ENCODE measurements around the gene AFF3. TPM values are rescaled to one million over a fixed set of nuclear protein-coding genes. Genes with fewer than 3 reads are reported as not detected.

The AFF3 gene
- polyA plus RNA-seq, 1 donor (not counting 4 experiments of a cell fraction or from before 2014, with no cell fraction given): not detected

DNA sequence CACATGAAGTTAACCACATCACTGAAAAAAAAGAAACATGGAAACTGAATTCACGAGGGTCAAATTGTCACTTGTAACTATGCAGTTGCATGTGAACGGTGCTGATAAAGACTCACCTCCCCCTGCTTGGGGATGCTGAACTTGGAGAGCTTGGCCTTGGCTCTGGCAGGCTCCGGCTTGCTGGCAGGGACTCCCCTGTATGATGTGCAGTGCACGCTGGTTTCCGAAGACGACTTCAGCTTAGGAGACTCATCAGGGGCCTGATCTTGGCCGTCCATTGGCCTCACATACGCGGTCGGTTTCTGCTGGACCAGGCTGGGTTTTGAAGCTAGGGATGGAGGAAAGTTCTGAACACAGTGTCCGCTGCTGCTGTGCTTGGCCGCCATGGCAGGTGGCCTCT, 135.9 kb downstream of the AFF3 start:
- Histone ChIP-seq H3K9ac (ENCODE audit: control insufficient read depth, extremely low read depth, insufficient read depth, low read length) (no peak overlapping the region), H3K9me1 (ENCODE audit: control insufficient read depth, extremely low read depth, insufficient read depth, low read length) (no peaks in the 10 kb centered on the region), H3K9me3 (ENCODE audit: control insufficient read depth, low read depth, low read length) (no peaks in the 10 kb centered on the region), H3K27ac (ENCODE audit: control insufficient read depth, insufficient read depth, low read length) (no peak overlapping the region), H3K4me3 (ENCODE audit: control insufficient read depth in 2 of 3, extremely low read depth in 1 of 3, insufficient read depth in 2 of 3, low read depth in 1 of 3, low read length in 3 of 3) (no peak overlapping the region), H3K27me3 (ENCODE audit: control insufficient read depth, extremely low read depth, insufficient read depth, low read length) (no peaks in the 10 kb centered on the region), H3K36me3 (ENCODE audit: control insufficient read depth in 2 of 2, extremely low read depth in 1 of 2, insufficient read depth in 2 of 2, low read length in 2 of 2) (no peaks in the 10 kb centered on the region), H3K4me1 (ENCODE audit: control insufficient read depth, extremely low read depth, insufficient read depth, low read length) (no peaks in the 10 kb centered on the region), H4K20me1 (ENCODE audit: control insufficient read depth, extremely low read depth, insufficient read depth, low read length) (no peaks in the 10 kb centered on the region), H3K79me2 (ENCODE audit: control insufficient read depth, insufficient read depth, low read length) (no peaks in the 10 kb centered on the region), H2AFZ (ENCODE audit: control insufficient read depth, low read length) (no peak overlapping the region), H3K4me2 (ENCODE audit: control insufficient read depth, extremely low read depth, insufficient read depth, low read depth, low read length) (no peak overlapping the region)
- DNase-seq (ENCODE audit: low read depth, low spot score): no peak
- FAIRE-seq: no peak
- dilution Hi-C loops (cut with MboI; ENCODE audit: extremely low pct_ligation_motif_present, low sequenced_read_pairs): no loop called here
- TF ChIP-seq EZH2 (IDR thresholded peaks at IDR 0.05; ENCODE audit: low read length): no peak
- TF ChIP-seq, protein P1, sequence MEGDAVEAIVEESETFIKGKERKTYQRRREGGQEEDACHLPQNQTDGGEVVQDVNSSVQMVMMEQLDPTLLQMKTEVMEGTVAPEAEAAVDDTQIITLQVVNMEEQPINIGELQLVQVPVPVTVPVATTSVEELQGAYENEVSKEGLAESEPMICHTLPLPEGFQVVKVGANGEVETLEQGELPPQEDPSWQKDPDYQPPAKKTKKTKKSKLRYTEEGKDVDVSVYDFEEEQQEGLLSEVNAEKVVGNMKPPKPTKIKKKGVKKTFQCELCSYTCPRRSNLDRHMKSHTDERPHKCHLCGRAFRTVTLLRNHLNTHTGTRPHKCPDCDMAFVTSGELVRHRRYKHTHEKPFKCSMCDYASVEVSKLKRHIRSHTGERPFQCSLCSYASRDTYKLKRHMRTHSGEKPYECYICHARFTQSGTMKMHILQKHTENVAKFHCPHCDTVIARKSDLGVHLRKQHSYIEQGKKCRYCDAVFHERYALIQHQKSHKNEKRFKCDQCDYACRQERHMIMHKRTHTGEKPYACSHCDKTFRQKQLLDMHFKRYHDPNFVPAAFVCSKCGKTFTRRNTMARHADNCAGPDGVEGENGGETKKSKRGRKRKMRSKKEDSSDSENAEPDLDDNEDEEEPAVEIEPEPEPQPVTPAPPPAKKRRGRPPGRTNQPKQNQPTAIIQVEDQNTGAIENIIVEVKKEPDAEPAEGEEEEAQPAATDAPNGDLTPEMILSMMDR (optimal IDR thresholded peaks at IDR 0.05 in 1 of 3, IDR thresholded peaks at IDR 0.05 in 1 of 3, conservative IDR thresholded peaks at IDR 0.05 in 1 of 3; ENCODE audit: extremely low read depth in 1 of 3, insufficient read depth in 2 of 3, low read length in 3 of 3): no peak

DNA sequence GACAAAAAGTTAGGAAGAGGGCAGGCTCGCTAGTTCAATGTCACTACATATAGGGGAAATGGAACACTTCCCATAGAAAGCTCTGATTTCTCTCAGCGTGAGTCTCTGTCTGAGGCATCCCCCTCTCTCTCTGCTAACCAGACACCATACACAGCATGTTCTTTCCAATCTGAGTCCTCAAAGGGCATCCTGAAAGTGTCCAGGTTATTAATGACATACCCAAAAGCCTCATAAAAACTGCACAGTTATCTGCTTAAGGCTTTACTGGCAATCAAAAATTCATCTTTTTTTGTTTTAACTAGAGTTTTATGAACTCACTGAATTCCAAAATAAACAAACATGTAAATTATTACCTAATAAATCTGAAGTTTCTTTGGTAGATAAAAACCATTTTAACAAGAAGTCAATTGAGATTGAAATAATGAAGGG, 137.4 kb downstream of the AFF3 start:
- no peaks in the 10 kb centered on the region for H3K79me2 ChIP-seq (ENCODE audit: control insufficient read depth, insufficient read depth, low read length)
- H3K4me1 ChIP-seq (ENCODE audit: control insufficient read depth, extremely low read depth, insufficient read depth, low read length): no peaks in the 10 kb centered on the region
- H3K27me3 ChIP-seq (ENCODE audit: control insufficient read depth, extremely low read depth, insufficient read depth, low read length): no peaks in the 10 kb centered on the region
- H2AFZ ChIP-seq (ENCODE audit: control insufficient read depth, low read length): no peak overlapping the region
- no peaks in the 10 kb centered on the region for H3K9me1 ChIP-seq (ENCODE audit: control insufficient read depth, extremely low read depth, insufficient read depth, low read length)
- no peaks in the 10 kb centered on the region for H3K9me3 ChIP-seq (ENCODE audit: control insufficient read depth, low read depth, low read length)
- H3K4me2 ChIP-seq (ENCODE audit: control insufficient read depth, extremely low read depth, insufficient read depth, low read depth, low read length): no peak overlapping the region
- no peak overlapping the region for H3K4me3 ChIP-seq (ENCODE audit: control insufficient read depth in 2 of 3, extremely low read depth in 1 of 3, insufficient read depth in 2 of 3, low read depth in 1 of 3, low read length in 3 of 3)
- no peak overlapping the region for H3K27ac ChIP-seq (ENCODE audit: control insufficient read depth, insufficient read depth, low read length)
- dilution Hi-C loops (cut with MboI; ENCODE audit: extremely low pct_ligation_motif_present, low sequenced_read_pairs): no loop called here
- no peak for DNase-seq (ENCODE audit: low read depth, low spot score)
- TF ChIP-seq EZH2 (IDR thresholded peaks at IDR 0.05; ENCODE audit: low read length): no peak
- TF ChIP-seq, protein P1 (optimal IDR thresholded peaks at IDR 0.05 in 1 of 3, IDR thresholded peaks at IDR 0.05 in 1 of 3, conservative IDR thresholded peaks at IDR 0.05 in 1 of 3; ENCODE audit: extremely low read depth in 1 of 3, insufficient read depth in 2 of 3, low read length in 3 of 3): no peak
- no peak for FAIRE-seq
- H3K36me3 ChIP-seq (ENCODE audit: control insufficient read depth in 2 of 2, extremely low read depth in 1 of 2, insufficient read depth in 2 of 2, low read length in 2 of 2): no peaks in the 10 kb centered on the region
- no peak overlapping the region for H3K9ac ChIP-seq (ENCODE audit: control insufficient read depth, extremely low read depth, insufficient read depth, low read length)
- H4K20me1 ChIP-seq (ENCODE audit: control insufficient read depth, extremely low read depth, insufficient read depth, low read length): no peaks in the 10 kb centered on the region

Measured in keratinocyte (primary cell).